Hematopoietic multipotent progenitor cell treated with erythropoietin and hydrocortisone succinate and interleukin-3 and kit ligand, for 8 days (in vitro differentiated cells): ENCODE results near the gene FLACC1.
A peak's percentile ranks its signal among the peaks of the same experiment; 100 is the strongest.
"Not testable (repeated sequence)": the region's sequence is repeated elsewhere in the genome, so short reads cannot be mapped to it uniquely, and the experiment has no call there.

Source experiments
- DNase-seq: peaks from one replicate; pipeline ENCODE4 v3.0.0-alpha.2; 2015

The FLACC1 gene

GRCh38 chr2:201347138-201347537 lies 10.0 kb downstream of the FLACC1 start:
- DNase-seq, result no peak

- DNase-seq, result no peak
Observed at GRCh38 chr2:201345625-201346213, 11.4 kb downstream of the FLACC1 start.

- DNase-seq, result peak; percentile 44
Observed at GRCh38 chr2:201344663-201345366, 12.3 kb downstream of the FLACC1 start.

DNA sequence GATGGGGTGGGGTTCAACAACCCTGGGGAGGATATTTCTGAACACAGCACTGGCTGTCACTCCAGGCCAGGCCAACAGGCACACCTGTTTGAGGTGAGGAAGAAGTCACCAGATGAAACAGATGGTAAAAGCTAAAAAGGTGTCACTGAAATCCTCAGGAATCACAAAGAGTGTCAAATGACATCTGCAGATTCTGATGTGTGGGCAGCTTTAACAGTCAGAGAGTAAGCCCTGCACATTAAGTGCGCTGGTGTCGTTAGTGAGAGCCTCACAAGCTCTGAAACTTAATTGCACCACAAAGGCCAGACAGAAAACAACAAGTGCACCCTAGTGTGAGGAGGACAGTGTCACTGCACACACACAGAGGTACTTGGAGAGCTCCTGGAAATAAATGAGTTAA lies 13.6 kb downstream of the FLACC1 start:
- no peak for DNase-seq

- DNase-seq, result no peak
Observed at GRCh38 chr2:201342923-201343322, 14.2 kb downstream of the FLACC1 start.

DNA sequence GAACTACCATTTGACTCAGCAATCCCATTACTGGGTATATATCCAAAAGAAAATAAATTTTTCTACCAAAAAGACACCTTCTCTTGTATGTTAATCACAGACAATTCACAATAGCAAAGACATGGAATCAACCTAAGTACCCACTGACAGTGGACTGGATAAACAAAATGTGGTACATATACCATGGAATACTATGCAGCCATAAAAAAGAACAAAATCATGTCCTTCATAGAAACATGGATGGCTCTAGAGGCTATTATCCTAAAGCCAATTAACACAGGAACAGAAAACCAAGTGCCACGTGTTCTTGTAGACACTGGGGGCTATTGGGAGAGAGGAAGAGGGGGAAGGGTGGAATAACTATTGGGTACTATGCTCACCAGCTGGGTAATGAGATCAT lies 27.7 kb downstream of the FLACC1 start:
- DNase-seq, result no peak

DNA sequence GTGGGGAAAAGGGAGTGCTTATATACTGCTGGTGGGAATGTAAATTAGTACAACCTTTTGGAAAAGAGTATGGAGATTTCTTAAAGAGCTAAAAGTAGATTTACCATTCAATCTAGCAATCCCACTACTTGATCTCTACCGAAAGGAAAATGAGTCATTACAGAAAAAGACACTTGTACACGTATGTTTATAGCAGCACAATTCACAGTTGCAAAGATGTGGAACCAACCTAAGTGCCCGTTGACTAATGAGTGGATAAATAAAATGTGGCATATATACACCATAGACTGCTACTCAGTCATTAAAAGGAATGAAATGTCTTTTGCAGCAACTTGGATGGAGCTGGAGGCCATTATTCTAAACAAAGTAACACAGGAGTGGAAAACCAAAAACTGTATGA lies 29.5 kb downstream of the FLACC1 start:
- DNase-seq, result no peak

DNA sequence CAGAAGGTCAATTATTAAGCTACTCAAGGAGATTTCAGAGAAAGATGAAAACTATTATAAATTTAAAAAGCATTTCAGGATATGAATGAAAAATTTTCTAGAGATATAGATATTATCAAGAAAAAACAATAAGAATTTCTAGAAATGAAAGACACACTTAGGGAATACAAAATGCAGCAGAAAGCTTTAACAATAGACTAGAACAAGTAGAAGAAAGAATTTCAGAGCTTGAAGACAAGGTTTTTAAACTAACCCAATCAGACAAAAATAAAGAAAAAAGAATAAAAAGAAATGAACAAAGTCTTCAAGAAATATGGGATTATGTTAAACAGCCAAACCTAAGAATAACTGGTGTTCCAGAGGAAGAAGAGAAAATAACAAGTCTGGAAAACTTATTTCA lies 34.4 kb downstream of the FLACC1 start:
- no peak for DNase-seq

DNA sequence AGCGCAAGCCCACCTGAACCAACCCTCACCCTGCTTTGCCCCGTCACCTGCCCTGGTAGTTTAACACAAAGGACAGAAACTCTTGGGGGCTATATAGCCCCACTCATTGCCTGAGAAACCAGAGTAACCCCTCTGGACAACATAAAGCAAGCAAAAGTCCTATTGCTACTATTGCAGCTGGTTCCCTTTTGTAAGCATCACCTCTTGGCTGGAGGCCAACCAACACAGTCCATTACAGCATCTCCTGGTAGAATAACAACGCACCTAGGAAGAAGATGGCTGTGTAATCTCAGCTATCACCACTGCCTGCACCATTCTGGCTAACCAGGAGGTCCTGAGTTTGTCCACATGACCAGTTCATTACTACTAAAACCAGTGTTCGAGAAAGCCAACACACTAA lies 36.4 kb downstream of the FLACC1 start:
- DNase-seq, result no peak

DNA sequence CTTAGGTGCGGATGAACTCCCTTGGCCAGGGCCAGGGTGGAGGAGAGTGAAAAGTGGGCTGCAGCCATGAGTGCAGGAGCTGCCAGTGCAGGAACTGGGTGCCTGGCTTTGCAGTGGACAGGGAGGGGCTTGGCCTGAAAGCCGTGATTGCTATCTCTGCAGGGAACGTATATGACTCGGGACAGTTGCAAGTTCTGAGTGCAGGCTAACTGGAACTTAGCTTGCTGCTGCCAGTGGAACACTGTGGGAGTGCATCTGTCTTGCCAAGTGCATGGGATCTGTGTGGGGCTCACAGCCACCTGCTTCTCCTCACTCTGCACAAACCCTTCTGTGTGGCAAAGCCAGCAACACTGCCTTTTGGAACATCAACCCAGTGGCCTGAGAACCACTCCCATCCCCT lies 36.9 kb downstream of the FLACC1 start:
- DNase-seq, result no peak

DNA sequence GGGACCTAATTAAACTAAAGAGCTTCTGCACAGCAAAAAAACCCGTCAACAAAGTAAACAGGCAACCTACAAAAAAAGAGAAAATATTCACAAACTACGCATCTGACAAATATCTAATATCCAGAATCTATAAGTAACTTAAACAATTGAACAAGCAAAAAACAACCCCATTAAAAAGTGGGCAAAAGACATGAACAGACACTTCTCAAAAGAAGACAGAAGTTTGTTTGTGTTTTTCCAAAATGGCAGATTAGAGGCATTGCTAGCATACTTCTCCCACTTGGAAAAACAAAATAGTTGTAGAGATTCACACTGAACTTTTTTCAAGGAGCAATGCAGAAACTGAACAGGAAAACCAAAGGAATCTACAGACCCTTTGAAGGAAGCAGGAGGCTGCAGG lies 37.6 kb downstream of the FLACC1 start:
- no peak for DNase-seq

- DNase-seq, result no peak
Observed at GRCh38 chr2:201313362-201313761, 43.8 kb downstream of the FLACC1 start.

DNA sequence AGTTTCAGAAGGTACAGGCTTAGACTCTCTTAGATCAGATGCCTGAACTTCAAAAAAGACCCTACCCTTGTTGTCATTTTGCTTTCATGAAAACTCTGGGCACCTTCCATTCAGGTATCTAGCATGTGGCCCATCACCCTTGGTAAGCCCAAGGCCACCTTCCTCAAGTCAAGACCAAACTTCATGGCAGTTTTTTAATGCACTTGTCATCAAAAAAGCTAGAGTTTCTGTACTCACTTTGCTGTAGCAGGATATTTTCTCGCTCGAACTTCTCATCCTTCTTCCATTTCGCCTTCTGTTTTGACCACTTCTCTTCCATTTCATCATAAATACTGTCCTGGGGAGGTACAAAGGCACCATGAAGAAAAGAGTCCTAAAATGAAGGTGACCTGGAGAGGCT lies 48.2 kb downstream of the FLACC1 start:
- no peak for DNase-seq

DNA sequence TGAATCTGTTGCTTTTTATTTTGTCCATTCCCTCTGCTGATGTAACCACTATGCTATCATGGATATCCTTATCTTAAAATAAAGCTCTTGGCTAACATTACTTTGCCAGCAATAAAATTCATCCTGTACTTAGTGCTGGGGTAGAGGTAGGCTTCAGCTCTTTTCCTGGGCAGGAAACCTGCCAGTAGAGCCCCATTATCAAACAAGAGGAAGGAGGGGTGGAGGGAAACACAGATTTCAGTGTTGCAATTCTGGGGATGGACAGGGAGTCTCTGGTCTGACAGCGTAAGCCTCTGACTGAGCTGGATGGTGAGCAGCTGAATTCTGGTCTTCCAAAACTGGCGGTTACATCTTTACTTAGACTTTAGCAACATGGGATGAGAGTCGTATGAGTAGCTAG lies 49.3 kb downstream of the FLACC1 start:
- no peak for DNase-seq

DNA sequence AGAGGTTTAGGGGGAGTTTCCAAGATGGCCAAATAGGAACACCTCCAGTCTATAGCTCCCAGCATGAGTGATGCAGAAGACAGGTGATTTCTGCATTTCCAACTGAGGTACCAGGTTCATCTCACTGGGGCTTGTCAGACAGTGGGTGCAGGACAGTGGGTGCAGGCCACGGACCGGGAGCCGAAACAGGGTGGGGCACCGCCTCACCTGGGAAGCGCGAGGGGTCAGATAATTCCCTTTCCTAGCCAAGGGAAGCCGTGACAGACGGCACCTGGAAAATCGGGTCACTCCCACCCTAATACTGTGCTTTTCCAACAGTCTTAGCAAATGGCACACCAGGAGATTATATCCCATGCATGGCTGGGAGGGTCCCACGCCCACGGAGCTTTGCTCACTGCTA lies 57.2 kb downstream of the FLACC1 start:
- DNase-seq, result not testable (repeated sequence)

DNA sequence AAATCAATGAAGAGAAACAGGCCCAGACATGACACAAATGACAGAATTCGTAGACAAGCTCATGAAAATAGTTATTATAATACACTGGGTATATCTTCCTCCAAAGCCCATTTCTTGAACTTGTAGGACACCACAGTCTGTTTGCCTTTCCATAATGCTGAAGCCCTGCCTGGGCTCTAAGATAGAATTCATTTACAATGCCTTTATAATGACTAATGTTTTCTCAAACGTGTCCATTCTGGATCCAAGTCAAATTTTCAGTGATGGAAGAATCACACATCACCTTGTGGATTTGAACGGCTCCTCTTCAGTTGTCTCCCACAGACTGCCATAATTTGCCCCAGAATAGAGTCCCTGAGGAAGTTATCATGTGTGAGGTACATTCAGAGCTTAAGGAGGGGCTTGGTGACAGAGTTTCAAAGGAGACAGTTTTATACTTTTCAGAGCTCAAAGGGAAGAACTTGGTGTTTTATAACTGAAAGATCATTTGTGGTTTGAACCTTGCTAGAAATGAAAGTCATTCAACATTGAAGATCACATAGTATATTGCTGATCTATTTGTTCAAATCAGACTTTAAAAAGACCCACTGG lies 58.6 kb downstream of the FLACC1 start:
- no peak for DNase-seq

DNA sequence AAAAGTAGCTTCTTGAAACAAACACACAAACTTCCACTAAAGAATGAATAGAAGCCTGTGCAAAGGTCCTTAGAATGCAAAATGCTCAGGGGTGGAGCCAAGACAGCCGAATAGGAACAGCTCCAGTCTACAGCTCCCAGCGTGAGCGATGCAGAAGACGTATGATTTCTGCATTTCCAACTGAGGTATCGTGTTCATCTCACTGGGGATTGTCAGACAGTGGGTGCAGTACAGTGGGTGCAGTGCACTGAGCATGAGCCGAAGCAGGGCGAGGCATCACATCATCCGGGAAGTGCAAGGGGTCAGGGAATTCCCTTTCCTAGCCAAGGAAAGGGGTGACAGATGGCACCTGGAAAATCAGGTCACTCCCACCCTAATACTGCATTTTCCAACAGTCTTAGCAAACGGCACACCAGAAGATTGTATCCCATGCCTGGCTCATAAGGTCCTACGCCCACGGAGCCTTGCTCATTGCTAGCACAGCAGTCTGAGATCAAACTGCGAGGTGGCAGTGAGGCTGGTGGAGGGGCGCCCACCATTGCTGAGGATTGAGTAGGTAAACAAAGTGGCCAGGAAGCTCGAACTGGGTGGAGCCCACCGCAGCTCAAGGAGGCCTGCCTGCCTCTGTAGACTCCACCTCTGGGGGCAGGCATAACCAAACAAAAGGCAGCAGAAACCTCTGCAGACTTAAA lies 66.5 kb downstream of the FLACC1 start:
- DNase-seq, result not testable (repeated sequence)

DNA sequence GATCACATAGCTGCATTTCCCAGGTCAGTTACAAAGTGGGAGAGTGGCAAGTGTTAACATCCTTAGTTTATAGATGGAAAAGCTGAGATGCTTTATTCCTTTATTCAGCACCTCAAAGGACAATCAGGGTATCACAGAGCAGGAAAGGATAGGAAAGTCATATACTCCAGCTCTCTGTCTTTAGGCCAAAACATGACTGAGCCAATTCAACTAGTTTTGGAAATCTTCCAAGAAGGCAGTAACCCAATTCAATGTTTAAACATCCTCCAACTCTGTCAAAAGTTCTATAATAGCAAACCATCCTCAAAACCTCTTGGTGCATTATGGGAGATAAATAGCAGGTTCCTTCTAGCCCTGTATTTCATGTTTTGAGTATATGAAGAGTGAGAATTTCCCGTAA lies 71.6 kb downstream of the FLACC1 start:
- no peak for DNase-seq

- no peak for DNase-seq
Observed at GRCh38 chr2:201280191-201281040, 76.7 kb downstream of the FLACC1 start.

- DNase-seq, result no peak
Observed at GRCh38 chr2:201279079-201279478, 78.1 kb downstream of the FLACC1 start.

GRCh38 chr2:201276511-201276910 lies 80.6 kb downstream of the FLACC1 start:
- DNase-seq, result no peak

GRCh38 chr2:201275990-201276389 lies 81.2 kb downstream of the FLACC1 start:
- no peak for DNase-seq

DNA sequence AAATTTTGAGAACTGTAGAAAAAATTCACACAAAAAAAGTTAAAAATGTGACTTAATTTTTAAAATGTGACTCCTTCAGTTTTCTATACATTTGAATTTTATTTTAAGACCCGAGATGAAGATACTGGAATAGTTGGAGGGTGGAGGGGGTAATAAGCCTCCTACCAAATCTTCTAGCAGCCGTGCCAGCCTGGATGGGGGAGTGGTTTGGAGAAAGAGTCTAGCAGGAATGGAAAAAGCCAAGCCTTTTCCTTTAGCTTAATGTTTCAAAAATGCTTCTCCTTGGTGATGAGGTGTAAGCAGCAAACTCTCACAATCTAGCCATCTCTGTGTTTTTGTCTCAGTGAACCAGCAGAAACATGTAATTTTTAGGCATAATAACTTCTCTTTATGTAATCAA lies 82.1 kb downstream of the FLACC1 start:
- no peak for DNase-seq
